PC-9 (cell line): ENCODE measurements around the gene LMO7. TPM values are rescaled to one million over a fixed set of nuclear protein-coding genes. Genes with fewer than 3 reads are reported as not detected.

Source experiments
- BruUV-seq: library from RNA; stranded (reverse); fragments of 400-500 nt; replicated peaks from 2 replicates; lab custom pipeline; 2021; lab: Mats Ljungman, UMichigan
- CTCF ChIA-PET: fragments of 300-600 bp; sonication (Branson Sonifier 250); formaldehyde crosslinking; loops from one replicate; lab custom pipeline; 2022; ENCODE audit warnings: antibody characterized with exemption; lab: Charles Lee
- POLR2A ChIA-PET: fragments of 300-600 bp; sonication (Branson Sonifier 250); formaldehyde crosslinking; loops from one replicate; lab custom pipeline; 2022; ENCODE audit warnings: antibody characterized with exemption; ENCODE audit not compliant: unreplicated experiment; lab: Charles Lee
- DNase-seq, 2 experiments: peaks; one replicate each; pipeline versions ENCODE4 v3.0.0 to v3.0.0-alpha.2; 2015 to 2022; ENCODE audit warnings: mixed read lengths in 1 of 2
- H2AFZ ChIP-seq: fragments of 200-600 bp; sonication (generic); 2 replicates; pipeline ENCODE4 v1.8.1; 2017; ENCODE audit warnings: antibody characterized with exemption
- H3F3A ChIP-seq: fragments of 200-600 bp; sonication (generic); 2 replicates; pipeline ENCODE4 v1.8.1; 2017; ENCODE audit warnings: antibody characterized with exemption, mild to moderate bottlenecking, low read depth; ENCODE audit not compliant: insufficient read depth
- H3K27ac ChIP-seq: fragments of 200-600 bp; sonication (generic); 2 replicates; pipeline ENCODE4 v1.6.1; 2016; ENCODE audit warnings: mixed run types
- H3K27me3 ChIP-seq: fragments of 200-600 bp; sonication (generic); 2 replicates; pipeline ENCODE4 v1.6.1; 2016; ENCODE audit warnings: low read depth, mixed run types; ENCODE audit not compliant: insufficient read depth
- H3K36me3 ChIP-seq: fragments of 200-600 bp; sonication (generic); 2 replicates; pipeline ENCODE4 v1.6.1; 2016; ENCODE audit warnings: low read depth, mixed run types
- H3K4me1 ChIP-seq: fragments of 200-600 bp; sonication (generic); replicated peaks from 2 replicates; pipeline ENCODE4 v1.6.1; 2016; ENCODE audit warnings: mixed run types; ENCODE audit not compliant: insufficient read depth
- H3K4me2 ChIP-seq: fragments of 200-600 bp; sonication (generic); 2 replicates; pipeline ENCODE4 v1.6.1; 2017; ENCODE audit warnings: mixed run types
- H3K4me3 ChIP-seq: fragments of 200-600 bp; sonication (generic); 2 replicates; pipeline ENCODE4 v1.6.1; 2016; ENCODE audit warnings: mixed run types
- H3K79me2 ChIP-seq: fragments of 200-600 bp; sonication (generic); 2 replicates; pipeline ENCODE4 v1.6.1; 2017; ENCODE audit warnings: low read depth, mixed run types
- H3K9me2 ChIP-seq: fragments of 200-600 bp; sonication (generic); 2 replicates; pipeline ENCODE4 v1.8.1; 2017; ENCODE audit warnings: mild to moderate bottlenecking; ENCODE audit not compliant: insufficient read depth
- H3K9me3 ChIP-seq: fragments of 200-600 bp; sonication (generic); 2 replicates; pipeline ENCODE4 v1.8.1; 2016; ENCODE audit warnings: low read depth; ENCODE audit not compliant: insufficient read depth
- H4K20me1 ChIP-seq: fragments of 200-600 bp; sonication (generic); 2 replicates; pipeline ENCODE4 v1.8.1; 2017; ENCODE audit not compliant: insufficient read depth
- EZH2 ChIP-seq: fragments of 200-600 bp; sonication (generic); IDR thresholded peaks from 2 replicates; pipeline ENCODE4 v1.8.0; 2017; ENCODE audit warnings: antibody characterized with exemption, low read depth
- intact Hi-C: fragments of 100-400 bp; cut with micrococcal nuclease; formaldehyde crosslinking; loops from one replicate; pipeline ENCODE4 v1.10.0; 2022; ENCODE audit not compliant: unreplicated experiment
- total RNA-seq: library from RNA; stranded (reverse); gene quantifications from 2 replicates; pipeline ENCODE4 v1.2.3, GENCODE V29; 2021
- TF ChIP-seq, protein P1 (sequence below): fragments of 200-600 bp; sonication (generic); conservative IDR thresholded peaks from 2 replicates; pipeline ENCODE4 v1.6.1; 2017; ENCODE audit warnings: mixed run types, antibody characterized with exemption, mild to moderate bottlenecking, moderate library complexity

LMO7 gene
- total RNA-seq, 1 experiment from 2014 or later, result 93.0 TPM

DNA sequence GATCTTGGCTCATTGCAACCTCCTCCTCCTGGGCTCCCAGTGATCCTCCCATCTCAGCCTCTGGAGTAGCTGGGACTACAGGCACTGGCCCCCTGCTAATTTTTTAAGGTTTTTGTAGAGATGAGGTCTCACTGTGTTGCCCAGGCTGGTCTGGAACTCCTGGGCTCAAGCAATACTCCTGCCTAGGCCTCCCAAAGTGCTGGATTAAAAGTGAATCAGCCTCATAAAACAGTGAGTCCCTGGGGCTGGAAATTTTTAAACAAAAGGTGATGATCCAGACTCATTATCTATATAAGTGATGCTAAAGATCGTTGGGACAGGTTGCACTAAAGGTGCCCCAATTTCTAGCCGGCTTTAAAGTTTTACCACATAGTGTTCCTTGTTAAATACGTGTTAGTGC lies 112.7 kb downstream of the LMO7 start:
- H3K4me1 ChIP-seq, result no peaks in the 10 kb centered on the region
- no peak overlapping the region for H3K4me3 ChIP-seq
- no peak for DNase-seq
- no peaks in the 10 kb centered on the region for H3K36me3 ChIP-seq
- intact Hi-C loops, result no loop called here
- H3F3A ChIP-seq, result no peaks in the 10 kb centered on the region
- no peak overlapping the region for H2AFZ ChIP-seq
- no peak overlapping the region for H3K27ac ChIP-seq
- ChIA-PET POLR2A (no interaction called here), CTCF (no interaction called here)
- no peaks in the 10 kb centered on the region for H3K9me3 ChIP-seq
- H3K4me2 ChIP-seq, result no peak overlapping the region
- no peaks in the 10 kb centered on the region for H3K9me2 ChIP-seq
- TF ChIP-seq EZH2, result no peak
- TF ChIP-seq, protein P1, sequence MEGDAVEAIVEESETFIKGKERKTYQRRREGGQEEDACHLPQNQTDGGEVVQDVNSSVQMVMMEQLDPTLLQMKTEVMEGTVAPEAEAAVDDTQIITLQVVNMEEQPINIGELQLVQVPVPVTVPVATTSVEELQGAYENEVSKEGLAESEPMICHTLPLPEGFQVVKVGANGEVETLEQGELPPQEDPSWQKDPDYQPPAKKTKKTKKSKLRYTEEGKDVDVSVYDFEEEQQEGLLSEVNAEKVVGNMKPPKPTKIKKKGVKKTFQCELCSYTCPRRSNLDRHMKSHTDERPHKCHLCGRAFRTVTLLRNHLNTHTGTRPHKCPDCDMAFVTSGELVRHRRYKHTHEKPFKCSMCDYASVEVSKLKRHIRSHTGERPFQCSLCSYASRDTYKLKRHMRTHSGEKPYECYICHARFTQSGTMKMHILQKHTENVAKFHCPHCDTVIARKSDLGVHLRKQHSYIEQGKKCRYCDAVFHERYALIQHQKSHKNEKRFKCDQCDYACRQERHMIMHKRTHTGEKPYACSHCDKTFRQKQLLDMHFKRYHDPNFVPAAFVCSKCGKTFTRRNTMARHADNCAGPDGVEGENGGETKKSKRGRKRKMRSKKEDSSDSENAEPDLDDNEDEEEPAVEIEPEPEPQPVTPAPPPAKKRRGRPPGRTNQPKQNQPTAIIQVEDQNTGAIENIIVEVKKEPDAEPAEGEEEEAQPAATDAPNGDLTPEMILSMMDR, result no peak
- no TSS peak for BruUV-seq
- H3K79me2 ChIP-seq, result no peaks in the 10 kb centered on the region
- H4K20me1 ChIP-seq, result no peaks in the 10 kb centered on the region
- H3K27me3 ChIP-seq, result no peaks in the 10 kb centered on the region

DNA sequence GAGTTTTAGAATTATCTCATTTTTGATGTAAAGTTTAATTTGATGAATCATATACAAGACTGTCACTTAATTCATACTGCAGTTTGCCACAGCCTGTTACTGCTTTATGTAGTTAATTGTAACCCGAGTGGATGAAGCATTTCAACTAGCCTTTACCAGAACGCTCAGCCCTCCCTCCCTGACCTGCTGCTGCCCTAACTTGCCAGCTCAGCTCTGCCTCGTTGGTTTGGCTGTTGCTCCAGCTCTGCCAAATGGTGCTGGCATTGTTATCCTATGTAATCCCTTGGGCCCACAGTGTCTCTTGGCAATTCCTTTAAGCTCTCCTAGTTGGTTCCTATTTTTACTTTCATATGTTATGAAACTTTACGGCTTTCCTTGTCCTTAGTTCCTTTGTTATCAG lies 113.3 kb downstream of the LMO7 start:
- H3K4me2 ChIP-seq, result no peak overlapping the region
- H2AFZ ChIP-seq, result no peak overlapping the region
- H3K36me3 ChIP-seq, result no peaks in the 10 kb centered on the region
- no peak overlapping the region for H3K27ac ChIP-seq
- TF ChIP-seq EZH2, result no peak
- TF ChIP-seq, protein P1, result no peak
- no peak overlapping the region for H3K4me3 ChIP-seq
- H3K4me1 ChIP-seq, result no peaks in the 10 kb centered on the region
- intact Hi-C loops, result no loop called here
- no peaks in the 10 kb centered on the region for H3K79me2 ChIP-seq
- no peaks in the 10 kb centered on the region for H3K9me3 ChIP-seq
- no TSS peak for BruUV-seq
- H3K27me3 ChIP-seq, result no peaks in the 10 kb centered on the region
- CTCF ChIA-PET, result no interaction called here
- no peaks in the 10 kb centered on the region for H4K20me1 ChIP-seq
- H3F3A ChIP-seq, result no peaks in the 10 kb centered on the region
- DNase-seq, result no peak
- POLR2A ChIA-PET, result interaction anchor here (0.5 kb wide), 1 partner anchor 305 kb away, joined by 4 read pairs; no protein-coding TSS in a partner anchor
- no peaks in the 10 kb centered on the region for H3K9me2 ChIP-seq

DNA sequence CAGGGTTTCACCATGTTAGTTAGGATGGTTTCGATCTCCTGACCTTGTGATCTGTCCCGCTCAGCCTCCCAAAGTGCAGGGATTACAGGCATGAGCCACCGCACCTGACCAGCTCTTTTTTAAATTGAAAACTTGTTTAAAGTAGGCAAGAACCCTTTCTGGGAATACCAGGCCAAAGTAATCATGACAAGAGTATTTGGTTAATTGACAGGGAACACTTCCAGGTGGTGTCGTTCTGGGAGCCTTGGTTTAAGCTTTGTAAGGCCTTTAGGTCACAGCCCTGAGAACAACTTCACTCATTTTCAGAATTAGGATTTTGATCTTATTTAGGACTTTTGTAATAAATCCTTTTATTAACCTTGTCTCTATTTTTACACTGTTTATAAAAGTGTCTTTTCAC lies 115.2 kb downstream of the LMO7 start:
- no peaks in the 10 kb centered on the region for H3K36me3 ChIP-seq
- no peaks in the 10 kb centered on the region for H3K9me3 ChIP-seq
- no peak overlapping the region for H3K27ac ChIP-seq
- no TSS peak for BruUV-seq
- no peak for DNase-seq
- POLR2A ChIA-PET, result no interaction called here
- TF ChIP-seq, protein P1, result no peak
- H3K4me3 ChIP-seq, result no peak overlapping the region
- no peaks in the 10 kb centered on the region for H3K79me2 ChIP-seq
- no peaks in the 10 kb centered on the region for H3F3A ChIP-seq
- intact Hi-C loops, result no loop called here
- no peaks in the 10 kb centered on the region for H3K4me1 ChIP-seq
- no peak overlapping the region for H2AFZ ChIP-seq
- no peaks in the 10 kb centered on the region for H3K9me2 ChIP-seq
- no peaks in the 10 kb centered on the region for H4K20me1 ChIP-seq
- CTCF ChIA-PET, result no interaction called here
- no peaks in the 10 kb centered on the region for H3K27me3 ChIP-seq
- no peak overlapping the region for H3K4me2 ChIP-seq
